Measurements from ENCODE around the gene TRPC4AP. TPM values are rescaled to one million over a fixed set of nuclear protein-coding genes. Genes with fewer than 3 reads are reported as not detected.

The TRPC4AP gene
- total RNA-seq, 1 donor from 2014 or later = 102 TPM

- no peaks in the 10 kb centered on the region for H3K36me3 Mint-ChIP-seq
- no peaks in the 10 kb centered on the region for H3K9me3 Mint-ChIP-seq
- no peak overlapping the region for H3K27ac Mint-ChIP-seq
These were observed 121.6 kb downstream of the TRPC4AP start for GRCh38 chr20:34970846-34971560.

GRCh38 chr20:34970193-34970840, 122.3 kb downstream of the TRPC4AP start:
- Mint-ChIP-seq H3K9me3 (no peaks in the 10 kb centered on the region), H3K27me3 (no peaks in the 10 kb centered on the region), H3K36me3 (no peaks in the 10 kb centered on the region), H3K4me1 (ENCODE audit: unreplicated experiment) (no peaks in the 10 kb centered on the region), H3K4me3 (no peak overlapping the region), H3K27ac (no peak overlapping the region)
- no peak for TF ChIP-seq CTCF (conservative IDR thresholded peaks at IDR 0.05)
- DNase-seq (ENCODE audit: extremely low spot score, unreplicated experiment) = no peak

More at GRCh38 chr20:34970846-34971560, 121.6 kb downstream of the TRPC4AP start:
- Mint-ChIP-seq H3K27me3 (no peaks in the 10 kb centered on the region), H3K4me3 (no peak overlapping the region), H3K4me1 (ENCODE audit: unreplicated experiment) (no peaks in the 10 kb centered on the region)
- DNase-seq (ENCODE audit: extremely low spot score, unreplicated experiment) = no peak
- TF ChIP-seq CTCF (conservative IDR thresholded peaks at IDR 0.05) = no peak

GRCh38 chr20:34968042-34968775, 124.4 kb downstream of the TRPC4AP start:
- Mint-ChIP-seq H3K27me3 (no peaks in the 10 kb centered on the region), H3K4me3 (no peak overlapping the region), H3K27ac (no peak overlapping the region), H3K4me1 (ENCODE audit: unreplicated experiment) (no peaks in the 10 kb centered on the region), H3K9me3 (no peaks in the 10 kb centered on the region), H3K36me3 (no peaks in the 10 kb centered on the region)
- no peak for DNase-seq (ENCODE audit: extremely low spot score, unreplicated experiment)
- no peak for TF ChIP-seq CTCF (conservative IDR thresholded peaks at IDR 0.05)

GRCh38 chr20:34967421-34967820, 125.2 kb downstream of the TRPC4AP start:
- Mint-ChIP-seq H3K27me3 (no peaks in the 10 kb centered on the region), H3K9me3 (no peaks in the 10 kb centered on the region), H3K4me3 (no peak overlapping the region), H3K4me1 (ENCODE audit: unreplicated experiment) (no peaks in the 10 kb centered on the region), H3K27ac (no peak overlapping the region), H3K36me3 (no peaks in the 10 kb centered on the region)
- DNase-seq (ENCODE audit: extremely low spot score, unreplicated experiment) = no peak
- no peak for TF ChIP-seq CTCF (conservative IDR thresholded peaks at IDR 0.05)

- Mint-ChIP-seq H3K27ac (no peak overlapping the region), H3K27me3 (no peaks in the 10 kb centered on the region), H3K9me3 (no peaks in the 10 kb centered on the region), H3K4me3 (no peak overlapping the region), H3K4me1 (ENCODE audit: unreplicated experiment) (no peaks in the 10 kb centered on the region), H3K36me3 (no peaks in the 10 kb centered on the region)
- no peak for TF ChIP-seq CTCF (conservative IDR thresholded peaks at IDR 0.05)
- DNase-seq (ENCODE audit: extremely low spot score, unreplicated experiment) = no peak
These were observed 127.6 kb downstream of the TRPC4AP start for GRCh38 chr20:34965051-34965450.
